CD4-positive, alpha-beta T cell treated with Interleukin-1 beta for 1 hour (primary cell): ENCODE data around the gene GRIK2.

Source experiments
- DNase-seq, 2 donors: peaks; one replicate each; pipeline ENCODE4 v3.0.0-alpha.2; 2020 to 2022

GRIK2 gene

DNA sequence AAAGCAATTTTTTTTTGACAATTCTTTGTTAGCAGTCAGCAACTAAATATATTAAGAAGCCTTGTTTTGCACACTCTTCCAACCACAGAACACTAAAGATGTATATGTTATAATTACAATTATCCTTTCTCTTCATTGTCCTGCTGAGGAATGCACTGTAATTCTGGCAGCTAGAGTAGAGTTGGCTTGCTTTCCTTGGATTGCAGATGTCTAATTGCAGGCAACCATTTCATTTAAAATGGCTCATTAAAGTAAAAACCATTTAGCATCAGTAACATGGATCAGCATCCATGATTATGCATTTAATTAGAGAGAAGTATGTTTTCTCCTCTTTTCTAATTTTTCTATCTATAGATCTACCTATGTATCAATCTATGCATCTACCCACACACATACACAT, 335.4 kb downstream of the GRIK2 start:
- DNase-seq = no peak

GRCh38 chr6:101730954-101731353, 337.4 kb downstream of the GRIK2 start:
- DNase-seq = no peak

- DNase-seq = no peak
Measured at GRCh38 chr6:101733899-101734298, 340.4 kb downstream of the GRIK2 start.

DNA sequence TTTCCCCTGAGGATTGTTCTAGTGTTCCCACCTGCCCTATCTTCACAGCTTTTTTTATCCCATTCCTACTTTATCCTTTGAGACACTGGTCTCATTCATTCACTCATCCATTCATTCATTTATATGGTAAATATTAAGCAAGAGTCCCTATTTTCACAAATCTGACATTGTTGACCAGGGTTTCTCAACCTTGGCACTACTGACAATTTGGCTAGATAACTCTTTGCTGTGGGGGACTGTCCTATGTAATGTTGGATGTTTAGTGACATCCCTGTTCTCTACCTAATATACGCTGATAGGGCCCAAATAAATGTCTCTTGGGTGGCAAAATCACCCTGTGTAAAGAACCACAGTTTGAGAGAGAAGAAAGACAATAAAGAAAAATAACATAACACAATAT, 345.0 kb downstream of the GRIK2 start:
- no peak for DNase-seq

- no peak for DNase-seq
Measured at GRCh38 chr6:101740631-101741030, 347.1 kb downstream of the GRIK2 start.

DNA sequence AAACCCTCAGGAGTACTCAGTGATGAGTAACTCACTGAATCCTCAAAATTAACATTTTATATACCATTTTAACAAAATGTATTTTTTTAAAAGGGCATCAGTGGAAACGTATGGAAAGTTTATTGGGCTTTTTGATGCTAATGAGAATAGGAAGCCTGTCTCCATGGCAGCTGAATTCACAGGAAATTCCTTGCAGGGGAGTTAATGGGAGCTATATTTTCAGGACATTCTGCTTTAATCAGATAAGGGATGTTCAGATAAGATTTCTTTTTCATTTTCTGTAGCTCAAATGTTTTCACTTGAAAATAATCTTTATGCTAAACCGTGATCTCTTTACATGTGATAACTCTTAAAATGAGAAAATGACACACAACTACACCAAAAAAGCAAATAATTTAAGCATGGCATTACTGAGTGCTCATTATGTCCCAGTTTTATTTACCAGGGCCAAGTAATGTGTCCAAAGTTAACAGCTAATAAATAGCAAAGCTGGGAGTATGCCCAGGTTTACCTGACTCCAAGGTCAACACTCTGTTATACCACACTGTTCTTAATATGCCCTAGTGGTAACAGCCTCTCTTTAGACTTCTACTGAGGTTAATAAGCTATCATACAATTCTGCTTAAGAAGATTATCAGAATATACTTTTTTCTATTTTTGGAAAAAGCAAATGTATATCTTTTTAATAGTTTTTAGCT, 348.1 kb downstream of the GRIK2 start:
- DNase-seq = no peak

DNA sequence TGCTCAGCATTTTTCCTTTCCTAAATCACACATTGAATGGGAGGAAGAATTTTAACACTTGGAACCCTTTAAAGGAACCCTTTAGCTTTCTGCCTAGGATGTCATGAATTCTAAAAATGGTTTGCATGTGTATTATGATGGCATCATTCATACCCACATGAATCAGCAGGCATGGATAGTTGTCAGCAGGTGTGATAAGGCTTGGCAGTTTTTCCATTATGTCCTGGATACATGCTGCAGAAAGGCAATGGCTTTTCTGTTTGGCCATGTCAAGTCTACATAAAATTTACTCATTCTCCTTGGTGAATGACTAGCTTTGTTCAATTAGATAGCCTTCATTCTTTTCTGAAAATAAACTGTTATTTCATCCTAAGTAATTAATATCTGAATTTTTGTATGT, 353.7 kb downstream of the GRIK2 start:
- DNase-seq = no peak

DNA sequence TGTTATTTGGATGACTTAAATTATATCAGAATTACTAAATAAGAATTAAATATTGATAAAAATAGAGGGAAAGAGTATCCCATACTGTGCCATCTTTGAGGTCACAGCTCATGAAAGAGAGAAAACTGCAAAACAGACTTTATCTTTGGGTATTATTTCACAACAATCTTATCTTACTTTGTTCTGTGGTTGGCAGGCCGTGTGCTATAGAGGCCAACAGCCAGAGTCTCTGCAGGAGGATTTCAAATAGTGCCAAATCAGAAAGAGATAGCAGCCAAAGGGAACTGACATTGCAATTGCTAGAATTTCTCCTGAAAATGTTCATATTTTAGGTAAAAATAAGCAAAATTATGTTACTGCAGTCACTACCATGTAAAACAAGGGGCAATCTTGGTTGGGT, 354.2 kb downstream of the GRIK2 start:
- no peak for DNase-seq

DNA sequence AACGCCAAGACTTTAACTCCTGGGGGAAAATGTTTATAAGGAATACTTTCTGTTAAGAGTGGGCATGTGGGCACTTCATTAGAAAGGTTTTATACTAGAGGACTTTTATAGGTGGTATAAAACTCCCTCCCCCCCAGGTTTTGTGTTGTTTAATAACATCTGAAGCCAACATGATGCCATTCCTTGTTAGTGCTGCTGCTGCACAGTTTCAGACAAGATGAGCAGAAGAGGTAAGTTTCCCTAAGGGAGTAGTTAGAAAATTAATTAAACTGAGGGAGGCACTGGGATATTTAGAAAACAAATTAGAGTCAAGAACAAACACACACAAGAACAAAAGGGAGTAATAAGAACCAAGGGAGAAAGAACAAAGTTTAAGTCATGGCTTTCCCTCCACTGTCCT, 362.4 kb downstream of the GRIK2 start:
- no peak for DNase-seq

DNA sequence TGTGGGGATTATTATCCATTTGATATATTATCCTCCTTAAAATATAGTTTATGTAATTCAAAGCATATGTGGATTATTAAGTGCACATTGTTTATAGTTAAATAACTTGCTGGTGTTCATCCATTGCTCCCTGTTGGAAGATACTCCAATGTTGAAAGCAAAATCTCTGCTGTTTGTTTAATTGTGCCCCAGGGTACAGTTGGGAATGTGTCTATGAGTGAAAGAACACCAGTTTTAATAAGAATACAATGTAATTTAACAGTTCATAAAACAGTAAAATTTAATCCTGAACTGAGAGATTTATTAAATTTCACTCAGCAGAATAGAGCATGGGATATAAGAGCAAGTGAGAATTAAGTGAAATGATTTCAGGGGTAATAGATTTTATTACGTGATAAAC, 364.9 kb downstream of the GRIK2 start:
- DNase-seq = no peak

GRCh38 chr6:101760843-101761621, 367.5 kb downstream of the GRIK2 start:
- DNase-seq = peak in 1 of 2 donors; percentile 13

DNA sequence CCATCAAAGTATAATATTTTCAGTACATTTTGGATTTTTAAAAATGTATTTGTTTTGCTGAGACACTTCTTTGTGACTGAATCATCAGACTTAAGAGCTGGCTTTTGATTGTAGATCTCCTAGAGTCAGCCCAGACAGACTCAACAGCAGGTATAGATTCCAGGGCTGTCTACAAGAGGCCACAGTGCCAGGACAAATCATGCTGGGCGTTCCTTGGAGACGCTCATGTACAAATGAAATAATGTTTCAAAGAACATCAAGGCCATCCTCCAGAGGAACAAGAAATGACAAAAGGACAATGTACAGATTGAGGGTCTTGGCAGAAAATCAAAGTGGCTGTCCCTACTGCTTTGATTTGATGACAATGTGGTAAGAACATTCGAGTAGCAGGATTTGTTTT, 369.3 kb downstream of the GRIK2 start:
- DNase-seq = no peak

- no peak for DNase-seq
Measured at GRCh38 chr6:101765281-101765680, 371.8 kb downstream of the GRIK2 start.

DNA sequence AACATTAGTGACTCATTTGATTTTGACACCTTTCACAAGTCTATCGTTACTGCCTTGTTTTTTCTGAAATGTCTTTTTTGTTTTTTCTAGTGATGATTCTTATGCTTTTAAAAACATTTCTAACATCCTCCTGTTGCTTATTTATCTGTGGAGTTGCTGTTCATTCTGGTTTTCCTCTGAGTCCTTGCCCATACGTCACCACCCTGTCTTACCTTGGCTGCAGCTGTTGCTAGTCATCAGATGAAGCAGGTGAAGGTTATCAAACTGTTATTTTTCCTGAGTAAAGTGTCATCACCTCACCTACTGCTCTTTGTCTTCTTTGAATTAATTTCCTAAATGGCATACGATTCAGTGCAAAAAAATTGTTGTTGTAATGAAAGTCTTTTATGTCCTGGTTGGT, 376.6 kb downstream of the GRIK2 start:
- no peak for DNase-seq

DNA sequence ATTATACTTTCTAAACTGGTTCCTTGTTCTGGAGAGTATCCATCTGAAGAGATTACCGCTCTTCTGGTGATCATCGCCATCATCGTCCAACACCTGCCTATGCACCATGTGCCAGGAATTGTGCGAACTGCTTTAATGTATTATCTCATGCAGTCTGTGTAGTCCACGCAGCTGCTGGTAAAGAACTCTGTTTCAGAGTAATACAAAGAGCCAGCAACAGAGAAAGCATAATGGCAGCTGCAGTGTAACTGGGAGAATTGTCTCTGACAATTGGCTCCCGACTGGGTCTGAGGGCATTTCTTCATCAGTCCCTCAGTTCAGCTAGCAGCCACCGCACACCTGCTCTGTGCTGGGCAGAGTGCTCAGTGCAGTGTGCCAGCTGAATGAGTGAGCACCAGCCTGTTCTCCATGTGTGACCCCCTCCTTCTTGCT, 383.4 kb downstream of the GRIK2 start:
- no peak for DNase-seq

GRCh38 chr6:101777646-101778045, 384.1 kb downstream of the GRIK2 start:
- no peak for DNase-seq

- DNase-seq = no peak
Measured at GRCh38 chr6:101779051-101779844, 385.7 kb downstream of the GRIK2 start.

DNA sequence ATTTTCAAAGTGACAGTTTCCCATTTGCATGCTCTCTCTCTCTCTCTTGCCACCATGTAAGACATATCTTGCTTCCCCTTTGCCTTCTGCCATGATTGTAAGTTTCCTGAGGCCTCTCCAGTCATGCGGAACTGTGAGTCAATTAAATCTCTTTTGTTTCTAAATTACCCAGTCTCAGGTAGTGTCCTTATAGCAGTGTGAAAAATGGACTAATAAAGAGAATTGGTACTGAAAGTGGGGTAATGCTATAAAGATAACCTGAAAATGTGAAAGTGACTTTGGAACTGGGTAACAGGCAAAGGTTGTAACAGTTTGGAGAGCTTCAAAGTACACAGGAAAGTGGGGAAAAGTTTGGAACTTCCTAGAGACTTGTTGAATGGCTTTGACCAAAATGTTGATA, 389.8 kb downstream of the GRIK2 start:
- no peak for DNase-seq

GRCh38 chr6:101784094-101784493, 390.6 kb downstream of the GRIK2 start:
- DNase-seq = no peak

GRCh38 chr6:101799531-101799930, 406.0 kb downstream of the GRIK2 start:
- no peak for DNase-seq

DNA sequence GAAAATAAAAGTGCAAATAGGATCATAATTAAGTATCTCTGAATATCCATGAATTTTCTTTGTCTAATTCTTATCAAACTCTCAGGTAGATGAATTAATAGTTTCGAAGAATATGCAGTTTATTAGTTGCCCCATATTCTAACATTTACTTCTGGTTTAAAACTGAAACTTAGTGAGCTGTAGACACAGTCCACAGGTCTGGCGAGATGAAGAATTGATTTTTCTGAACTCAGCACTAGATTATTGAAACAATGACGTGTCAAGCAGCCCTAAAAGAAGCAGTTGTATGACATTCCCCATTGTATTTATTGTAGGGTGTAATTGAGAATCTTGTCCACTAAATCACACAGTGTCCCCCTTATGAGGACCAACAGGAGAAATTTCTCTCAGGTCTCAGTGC, 407.1 kb downstream of the GRIK2 start:
- no peak for DNase-seq

DNA sequence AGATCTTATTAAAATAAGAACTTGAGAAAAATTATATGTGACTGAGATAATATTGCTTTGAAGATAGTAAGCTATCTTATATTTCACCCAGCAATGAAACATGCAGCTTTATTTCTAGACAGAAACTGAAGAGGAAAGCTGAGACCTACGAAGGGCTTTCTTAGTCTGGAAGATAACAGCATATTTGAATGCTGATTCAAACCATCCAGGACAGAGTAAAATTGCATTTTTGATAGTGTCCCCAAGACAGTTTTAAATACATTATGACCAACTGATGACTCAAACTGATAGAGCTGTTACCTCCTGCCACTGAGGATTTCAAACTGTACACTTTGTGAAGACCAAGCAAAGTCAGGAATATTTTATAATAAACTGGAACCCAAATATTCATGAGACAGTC, 409.6 kb downstream of the GRIK2 start:
- DNase-seq = no peak

DNA sequence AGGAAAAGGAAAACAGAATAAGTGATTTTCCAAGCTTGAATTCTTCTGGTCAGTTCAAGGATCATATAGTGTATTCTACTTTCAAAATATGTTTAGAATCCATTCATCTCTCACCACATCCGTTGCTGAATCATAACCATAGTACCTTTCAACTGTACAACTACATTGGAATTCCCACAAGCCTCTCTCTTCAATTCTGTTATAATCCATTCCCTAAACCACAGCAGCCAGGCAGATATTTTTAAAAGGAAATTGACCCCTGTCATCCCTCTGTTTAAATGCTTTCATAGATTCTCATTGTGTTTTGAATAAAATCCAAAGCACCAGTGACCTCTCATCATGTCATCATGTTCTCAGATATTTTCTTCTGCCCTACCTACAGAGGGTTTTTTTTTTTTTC, 412.7 kb downstream of the GRIK2 start:
- no peak for DNase-seq

- no peak for DNase-seq
Measured at GRCh38 chr6:101811108-101811507, 417.6 kb downstream of the GRIK2 start.
